ENCODE results near the gene VTI1A. TPM values are rescaled to one million over a fixed set of nuclear protein-coding genes. Genes with fewer than 3 reads are reported as not detected.

VTI1A gene
- total and polyA plus RNA-seq, 9 of the 15 experiments (the other 6 are each of a cell fraction or from before 2014, with no cell fraction given): 9.3 to 21.4 (median 16.0) TPM

GRCh38 chr10:112601214-112602090 is 154.4 kb downstream of the VTI1A start:
- DNase-seq (ENCODE audit: extremely low read depth in 1 of 4, low spot score in 3 of 4) (no peak), ATAC-seq (no peak), FAIRE-seq (no peak)
- Histone ChIP-seq H2AFZ (ENCODE audit: low read depth, low read length) (no peak overlapping the region), H3K27me3 (ENCODE audit: control insufficient read depth in 2 of 2, insufficient read depth in 2 of 2, low read length in 2 of 2) (no peaks in the 10 kb centered on the region), H3K4me3 (no peak overlapping the region), H3K9ac (ENCODE audit: insufficient read depth in 1 of 2, low read depth in 2 of 2, low read length in 2 of 2) (no peak overlapping the region), H3K79me2 (ENCODE audit: control insufficient read depth, insufficient read depth, low read length) (no peaks in the 10 kb centered on the region), H3K4me2 (ENCODE audit: insufficient read depth, low read length) (no peak overlapping the region), H4K20me1 (replicated peaks; ENCODE audit: control insufficient read depth, insufficient read depth, low read length) (no peaks in the 10 kb centered on the region), H3K36me3 (ENCODE audit: control insufficient read depth, insufficient read depth, low read length) (no peaks in the 10 kb centered on the region), H3K9me3 (replicated peaks; ENCODE audit: control insufficient read depth, insufficient read depth, low read depth, low read length) (no peaks in the 10 kb centered on the region), H3K9me1 (ENCODE audit: control insufficient read depth, insufficient read depth, low read length) (no peaks in the 10 kb centered on the region), H3K27ac (ENCODE audit: extremely low read depth, low read depth, low read length) (no peak overlapping the region), H3K4me1 (replicated peaks in 1 of 2; ENCODE audit: control insufficient read depth in 2 of 2, insufficient read depth in 2 of 2, low read length in 2 of 2) (no peaks in the 10 kb centered on the region)
- WGBS (ENCODE audit: insufficient coverage, low coverage, missing lambda C conversion rate): 50% methylated on average over 4 of the region's 4 CpGs
- TF ChIP-seq ZNF384 (IDR thresholded peaks at IDR 0.05; ENCODE audit: low read depth, low read length) (no peak), ZSCAN32 (CRISPR knock-in tag; IDR thresholded peaks at IDR 0.05) (no peak), SREBF2 (CRISPR knock-in tag; IDR thresholded peaks at IDR 0.05) (no peak), PPARD (CRISPR knock-in tag; IDR thresholded peaks at IDR 0.05) (no peak), C11orf30 (IDR thresholded peaks at IDR 0.05; ENCODE audit: low read depth) (0 out of 2 replicates have a peak, but pooled peaks have one; percentile 5), ZNF316 (IDR thresholded peaks at IDR 0.05) (peak; percentile 58)
- ChIA-PET POLR2A (no interaction called here), CTCF (ENCODE audit: low intra/inter-chr PET ratio) (no interaction called here)
- no TSS peak for BruUV-seq (replicated peaks)
- intact Hi-C loops (cut with micrococcal nuclease): no loop called here
- in situ Hi-C loops (cut with MboI): no loop called here

GRCh38 chr10:112603062-112603461 is 156.0 kb downstream of the VTI1A start:
- CTCF ChIA-PET (ENCODE audit: low intra/inter-chr PET ratio): no interaction called here
- H2AFZ ChIP-seq (ENCODE audit: low read depth, low read length): no peak overlapping the region
- in situ Hi-C loops (cut with MboI): no loop called here

More at GRCh38 chr10:112603062-112603461, 156.0 kb downstream of the VTI1A start:
- intact Hi-C loops (cut with micrococcal nuclease): no loop called here
- ATAC-seq (no peak), FAIRE-seq (no peak), DNase-seq (ENCODE audit: extremely low read depth in 1 of 4, low spot score in 3 of 4) (no peak)
- Histone ChIP-seq H3K4me1 (replicated peaks in 1 of 2; ENCODE audit: control insufficient read depth in 2 of 2, insufficient read depth in 2 of 2, low read length in 2 of 2) (no peaks in the 10 kb centered on the region), H3K9me1 (ENCODE audit: control insufficient read depth, insufficient read depth, low read length) (no peaks in the 10 kb centered on the region), H4K20me1 (replicated peaks; ENCODE audit: control insufficient read depth, insufficient read depth, low read length) (no peaks in the 10 kb centered on the region), H3K9ac (ENCODE audit: insufficient read depth in 1 of 2, low read depth in 2 of 2, low read length in 2 of 2) (no peak overlapping the region), H3K79me2 (ENCODE audit: control insufficient read depth, insufficient read depth, low read length) (no peaks in the 10 kb centered on the region), H3K27me3 (ENCODE audit: control insufficient read depth in 2 of 2, insufficient read depth in 2 of 2, low read length in 2 of 2) (no peaks in the 10 kb centered on the region), H3K27ac (ENCODE audit: extremely low read depth, low read depth, low read length) (no peak overlapping the region), H3K9me3 (replicated peaks; ENCODE audit: control insufficient read depth, insufficient read depth, low read depth, low read length) (no peaks in the 10 kb centered on the region), H3K4me2 (ENCODE audit: insufficient read depth, low read length) (no peak overlapping the region), H3K36me3 (ENCODE audit: control insufficient read depth, insufficient read depth, low read length) (no peaks in the 10 kb centered on the region), H3K4me3 (no peak overlapping the region)
- no TSS peak for BruUV-seq (replicated peaks)
- POLR2A ChIA-PET: no interaction called here
- WGBS (ENCODE audit: insufficient coverage, low coverage, missing lambda C conversion rate): 84% methylated on average over 2 of the region's 2 CpGs
- TF ChIP-seq KLF16 (IDR thresholded peaks at IDR 0.05) (no peak), PHF21A (IDR thresholded peaks at IDR 0.05; ENCODE audit: borderline replicate concordance, low read depth) (no peak), RBM15 (IDR thresholded peaks at IDR 0.05; ENCODE audit: insufficient read depth, low read length) (no peak), CGGBP1 (CRISPR knock-in tag; IDR thresholded peaks at IDR 0.05) (no peak), ZNF24 (IDR thresholded peaks at IDR 0.05) (no peak), MCM3 (IDR thresholded peaks at IDR 0.05) (no peak), ZNF764 (CRISPR knock-in tag; IDR thresholded peaks at IDR 0.05; ENCODE audit: low read depth) (no peak), CHD2 (IDR thresholded peaks at IDR 0.05; ENCODE audit: low read depth, low read length) (no peak), THRA (IDR thresholded peaks at IDR 0.05) (no peak), NFRKB (IDR thresholded peaks at IDR 0.05; ENCODE audit: low read depth) (no peak)

All from K562 (cell line).